IMR-90 (cell line): Measurements from ENCODE around the gene CRYBA1. TPM values are rescaled to one million over a fixed set of nuclear protein-coding genes. Genes with fewer than 3 reads are reported as not detected.

ENCODE experiments used
- ATAC-seq: fragments of 200-7000 bp; cut with Tn5 transposase; 2 replicates; pipeline ENCODE4 v1.9.1; 2020; ENCODE audit warnings: low read depth, mild to moderate bottlenecking, moderate library complexity
- BruUV-seq: library from RNA; stranded (reverse); fragments of 400-500 nt; replicated peaks from 2 replicates; lab custom pipeline; 2021; lab: Mats Ljungman, UMichigan
- CTCF ChIA-PET: fragments of 300-600 bp; formaldehyde crosslinking; extraction: SDS; loops from one replicate; lab custom pipeline; 2021; ENCODE audit warnings: antibody characterized with exemption; lab: Yijun Ruan, JAX
- POLR2A ChIA-PET: fragments of 300-600 bp; sonication (Branson Sonifier 250); formaldehyde crosslinking; loops from one replicate; lab custom pipeline; 2022; ENCODE audit warnings: antibody characterized with exemption; ENCODE audit not compliant: unreplicated experiment; lab: Charles Lee
- DNase-seq: peaks from one replicate; pipeline ENCODE4 v3.0.0; 2013
- H2AFZ ChIP-seq: replicated peaks from 2 replicates; pipeline ENCODE3; 2013; ENCODE audit warnings: low read length, mild to moderate bottlenecking; ENCODE audit not compliant: poor library complexity
- H2AK5ac ChIP-seq: 2 replicates; pipeline ENCODE4 v1.6.1; 2013; ENCODE audit warnings: low read depth, low read length, inconsistent platforms
- H2AK9ac ChIP-seq: replicated peaks from 2 replicates; pipeline ENCODE3; 2013; ENCODE audit warnings: mild to moderate bottlenecking, low read depth, low read length, moderate library complexity; ENCODE audit not compliant: poor library complexity
- H2BK120ac ChIP-seq: 2 replicates; pipeline ENCODE4 v1.6.1; 2013; ENCODE audit warnings: low read depth, low read length, inconsistent platforms
- H2BK15ac ChIP-seq: 3 replicates; pipeline ENCODE4 v1.6.1; 2013; ENCODE audit warnings: low read depth, low read length, inconsistent platforms
- H2BK20ac ChIP-seq: 2 replicates; pipeline ENCODE4 v1.6.1; 2013; ENCODE audit warnings: low read depth, mild to moderate bottlenecking, inconsistent platforms, low read length, moderate library complexity
- H2BK5ac ChIP-seq: 2 replicates; pipeline ENCODE4 v1.6.1; 2013; ENCODE audit warnings: mild to moderate bottlenecking, low read depth, low read length, inconsistent platforms; ENCODE audit not compliant: poor library complexity, severe bottlenecking
- H3K14ac ChIP-seq: replicated peaks from 2 replicates; pipeline ENCODE4 v1.6.1; 2013; ENCODE audit warnings: low read depth, low read length, inconsistent platforms
- H3K18ac ChIP-seq: 2 replicates; pipeline ENCODE4 v1.6.1; 2013; ENCODE audit warnings: low read depth, low read length, control low read depth
- H3K23ac ChIP-seq: 2 replicates; pipeline ENCODE4 v1.6.1; 2013; ENCODE audit warnings: low read depth, low read length, inconsistent platforms
- H3K27ac ChIP-seq: 2 replicates; pipeline ENCODE4 v1.5.1; 2013; ENCODE audit warnings: mild to moderate bottlenecking, control low read depth, low read length; ENCODE audit not compliant: insufficient read depth
- H3K27me3 ChIP-seq: 2 replicates; pipeline ENCODE4 v1.6.1; 2013; ENCODE audit warnings: low read length; ENCODE audit not compliant: control insufficient read depth, insufficient read depth
- H3K36me3 ChIP-seq: 2 replicates; pipeline ENCODE4 v1.6.1; 2013; ENCODE audit warnings: low read length, mixed read lengths; ENCODE audit not compliant: control insufficient read depth, insufficient read depth
- H3K4ac ChIP-seq: 2 replicates; pipeline ENCODE4 v1.6.1; 2013; ENCODE audit warnings: low read depth, low read length, inconsistent platforms
- H3K4me1 ChIP-seq: 2 replicates; pipeline ENCODE4 v1.6.1; 2013; ENCODE audit warnings: low read length, mixed read lengths; ENCODE audit not compliant: control insufficient read depth, insufficient read depth
- H3K4me2 ChIP-seq: 2 replicates; pipeline ENCODE4 v1.6.1; 2013; ENCODE audit warnings: low read depth, mild to moderate bottlenecking, control low read depth, low read length, moderate library complexity
- H3K4me3 ChIP-seq: 2 replicates; pipeline ENCODE4 v1.5.1; 2013; ENCODE audit warnings: low read depth, mild to moderate bottlenecking, control low read depth, low read length, moderate library complexity; ENCODE audit not compliant: insufficient read depth
- H3K56ac ChIP-seq: 2 replicates; pipeline ENCODE4 v1.6.1; 2013; ENCODE audit warnings: low read length, inconsistent platforms; ENCODE audit not compliant: insufficient read depth; ENCODE audit errors: extremely low read depth
- H3K79me1 ChIP-seq, 2 experiments: 2 replicates each; pipeline ENCODE4 v1.6.1; 2013; ENCODE audit warnings: low read length in 2 of 2, inconsistent platforms in 1 of 2, low read depth in 1 of 2
- H3K9ac ChIP-seq: 2 replicates; pipeline ENCODE4 v1.6.1; 2013; ENCODE audit warnings: low read depth, low read length, control low read depth
- H3K9me1 ChIP-seq: 2 replicates; pipeline ENCODE4 v1.6.1; 2013; ENCODE audit warnings: low read length, inconsistent platforms; ENCODE audit not compliant: insufficient read depth
- H3K9me3 ChIP-seq: 2 replicates; pipeline ENCODE4 v1.6.1; 2013; ENCODE audit warnings: low read length; ENCODE audit not compliant: control insufficient read depth, insufficient read depth
- H4K20me1 ChIP-seq: 2 replicates; pipeline ENCODE4 v1.6.1; 2013; ENCODE audit warnings: low read length, inconsistent platforms; ENCODE audit not compliant: insufficient read depth
- H4K5ac ChIP-seq: 2 replicates; pipeline ENCODE4 v1.6.1; 2013; ENCODE audit warnings: mild to moderate bottlenecking, low read depth, low read length, control low read depth
- H4K8ac ChIP-seq, 2 experiments: 2 replicates each; pipeline ENCODE4 v1.6.1; 2013; ENCODE audit warnings: low read depth in 2 of 2, low read length in 2 of 2, control low read depth in 1 of 2, inconsistent platforms in 1 of 2
- H4K91ac ChIP-seq: 2 replicates; pipeline ENCODE4 v1.6.1; 2013; ENCODE audit warnings: low read depth, low read length, inconsistent platforms; ENCODE audit not compliant: insufficient read depth
- BHLHE40 ChIP-seq: fragments of 150-350 bp; IDR thresholded peaks from 2 replicates; pipeline ENCODE4 v1.6.1; 2016; ENCODE audit warnings: mild to moderate bottlenecking, low read depth, low read length
- FOS ChIP-seq: fragments of 150-350 bp; IDR thresholded peaks from 2 replicates; pipeline ENCODE4 v1.6.1; 2016; ENCODE audit warnings: low read depth, low read length
- MAFK ChIP-seq: IDR thresholded peaks from 2 replicates; pipeline ENCODE4 v1.6.1; 2012; ENCODE audit warnings: low read depth, low read length, improper control_type of control experiment
- MAZ ChIP-seq: IDR thresholded peaks from 2 replicates; pipeline ENCODE4 v1.6.1; 2012; ENCODE audit warnings: low read depth, mild to moderate bottlenecking, low read length, improper control_type of control experiment, moderate library complexity, borderline replicate concordance
- MXI1 ChIP-seq: IDR thresholded peaks from 2 replicates; pipeline ENCODE4 v1.6.1; 2012; ENCODE audit warnings: low read depth, mild to moderate bottlenecking, low read length, moderate library complexity, borderline replicate concordance
- NFE2L2 ChIP-seq: fragments of 150-350 bp; IDR thresholded peaks from 2 replicates; pipeline ENCODE4 v1.6.1; 2016; ENCODE audit warnings: low read depth, mild to moderate bottlenecking, low read length
- POLR2A ChIP-seq: IDR thresholded peaks from 2 replicates; pipeline ENCODE4 v1.6.1; 2012; ENCODE audit warnings: mild to moderate bottlenecking, low read depth, low read length
- RAD21 ChIP-seq: IDR thresholded peaks from 2 replicates; pipeline ENCODE4 v1.6.1; 2012; ENCODE audit warnings: low read length, improper control_type of control experiment
- RCOR1 ChIP-seq: IDR thresholded peaks from 2 replicates; pipeline ENCODE4 v1.6.1; 2012; ENCODE audit warnings: mild to moderate bottlenecking, low read length, improper control_type of control experiment; ENCODE audit not compliant: insufficient replicate concordance
- whole genome bisulfite sequencing, 2 experiments: methylation state at CpG; one replicate each; pipeline versions ENCODE4 v1.1.5 to v1.1.7; 2013; ENCODE audit warnings: missing lambda C conversion rate in 2 of 2; ENCODE audit not compliant: insufficient read length in 1 of 2; ENCODE audit errors: extremely low coverage in 2 of 2; 5-methylcytosine and 5-hydroxymethylcytosine counted together
- dilution Hi-C: fragments of 300-500 bp; cut with HindIII; formaldehyde crosslinking; loops from one replicate; pipeline ENCODE4 v1.14.3; 2018; ENCODE audit warnings: low sequenced_read_pairs; ENCODE audit not compliant: unreplicated experiment
- in situ Hi-C: fragments of 300-500 bp; cut with MboI; formaldehyde crosslinking; loops from 3 replicates; pipeline ENCODE4 v1.14.3; 2019; ENCODE audit warnings: low sequenced_read_pairs, inconsistent platforms, mixed read lengths
- intact Hi-C: fragments of 100-400 bp; cut with micrococcal nuclease; formaldehyde crosslinking; loops from 2 replicates; pipeline ENCODE4 v1.10.0; 2022
- polyA plus RNA-seq, 3 experiments: library from polyadenylated mRNA; depleted of rRNA; stranded (reverse); fragments of >200 nt; gene quantifications; 2 replicates each; pipeline ENCODE4 v1.2.3, GENCODE V29; 2012; ENCODE audit warnings: low replicate concordance in 1 of 3
- total RNA-seq: library from RNA; depleted of rRNA; stranded (reverse); fragments of >200 nt; gene quantifications from 2 replicates; pipeline ENCODE4 v1.2.3, GENCODE V29; 2012
- TF ChIP-seq, protein P1 (sequence below): fragments of 150-350 bp; IDR thresholded peaks from 2 replicates; pipeline ENCODE4 v1.6.1; 2016; ENCODE audit warnings: low read depth, mild to moderate bottlenecking, low read length, moderate library complexity, borderline replicate concordance
- TF ChIP-seq, protein P2 (sequence below): fragments of 150-350 bp; IDR thresholded peaks from 2 replicates; pipeline ENCODE4 v1.6.1; 2017; ENCODE audit warnings: mild to moderate bottlenecking, antibody characterized with exemption, low read length, low read depth

The CRYBA1 gene
- total and polyA plus RNA-seq, 2 of the 4 experiments (the other 2 are of a cell fraction) = not detected

DNA sequence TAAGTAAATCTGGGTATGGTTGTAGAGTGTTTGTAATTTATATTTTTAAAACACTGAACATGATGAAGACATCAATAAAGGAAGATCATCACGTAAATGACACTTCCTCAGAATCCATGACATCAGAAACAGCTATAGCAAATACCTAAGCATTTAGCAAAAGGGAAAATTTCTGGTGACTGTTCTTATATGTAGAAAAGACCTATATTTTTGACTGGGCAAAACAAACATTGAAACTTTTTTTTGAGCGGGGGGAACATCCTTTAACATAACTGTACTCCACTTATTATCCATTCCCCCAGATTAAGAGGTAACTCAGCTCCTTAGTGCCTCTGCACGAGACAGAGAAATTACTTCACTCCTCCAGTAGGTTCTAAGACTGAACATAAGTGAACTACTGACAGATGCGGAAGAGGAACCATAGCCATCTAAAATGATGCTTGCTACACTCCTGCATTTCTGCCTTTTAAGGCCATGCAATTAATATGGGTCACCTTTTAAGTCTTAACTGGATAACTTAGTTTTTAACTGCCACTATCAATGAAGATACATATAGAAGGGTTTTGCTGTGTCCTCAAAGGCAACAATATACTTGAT, 9.4 kb downstream of the CRYBA1 start (continued):
- no peak for TF ChIP-seq POLR2A

DNA sequence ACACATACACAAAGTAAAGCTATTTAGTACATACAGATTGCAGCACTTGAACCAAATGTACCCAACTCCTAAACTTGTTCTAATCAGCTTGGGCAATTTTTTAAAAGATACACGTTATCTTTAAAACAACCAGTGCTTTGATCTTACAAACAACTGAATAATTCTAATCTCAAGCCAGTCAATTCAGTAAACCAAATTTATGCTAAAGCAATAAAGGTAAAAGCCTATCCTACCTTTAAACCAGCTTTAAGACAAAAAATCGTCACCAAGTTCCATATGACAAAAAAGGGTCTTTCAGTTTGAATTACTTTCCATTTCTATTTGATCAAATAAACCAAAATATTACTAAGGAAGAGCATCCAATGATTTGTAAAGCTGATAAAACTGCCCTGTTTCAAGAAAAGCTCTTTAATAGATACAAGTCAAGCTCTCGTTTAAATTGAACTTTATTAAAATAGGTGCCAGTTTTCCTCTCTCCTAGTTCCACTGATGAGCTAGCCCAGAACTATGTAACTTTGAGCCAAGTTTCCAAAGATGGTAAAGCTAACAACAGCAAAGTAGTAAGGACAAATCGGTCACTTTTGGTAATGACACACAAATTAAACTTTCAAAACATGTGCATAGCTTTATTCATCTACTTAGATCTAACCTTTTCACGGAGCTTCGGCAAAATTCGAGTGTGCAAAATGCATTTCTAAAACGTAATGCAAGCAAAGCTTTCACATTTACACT, 10.2 kb downstream of the CRYBA1 start:
- peak overlapping the region; percentile 40; the same call in 1 of the 3 replicates for H2BK15ac ChIP-seq
- in situ Hi-C loops = no loop called here
- TF ChIP-seq MAZ = no peak
- no peak for TF ChIP-seq NFE2L2
- no peak for TF ChIP-seq BHLHE40
- TF ChIP-seq, protein P1, sequence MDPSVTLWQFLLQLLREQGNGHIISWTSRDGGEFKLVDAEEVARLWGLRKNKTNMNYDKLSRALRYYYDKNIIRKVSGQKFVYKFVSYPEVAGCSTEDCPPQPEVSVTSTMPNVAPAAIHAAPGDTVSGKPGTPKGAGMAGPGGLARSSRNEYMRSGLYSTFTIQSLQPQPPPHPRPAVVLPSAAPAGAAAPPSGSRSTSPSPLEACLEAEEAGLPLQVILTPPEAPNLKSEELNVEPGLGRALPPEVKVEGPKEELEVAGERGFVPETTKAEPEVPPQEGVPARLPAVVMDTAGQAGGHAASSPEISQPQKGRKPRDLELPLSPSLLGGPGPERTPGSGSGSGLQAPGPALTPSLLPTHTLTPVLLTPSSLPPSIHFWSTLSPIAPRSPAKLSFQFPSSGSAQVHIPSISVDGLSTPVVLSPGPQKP = no peak
- TF ChIP-seq FOS = no peak
- no peak for TF ChIP-seq POLR2A
- TF ChIP-seq, protein P2, sequence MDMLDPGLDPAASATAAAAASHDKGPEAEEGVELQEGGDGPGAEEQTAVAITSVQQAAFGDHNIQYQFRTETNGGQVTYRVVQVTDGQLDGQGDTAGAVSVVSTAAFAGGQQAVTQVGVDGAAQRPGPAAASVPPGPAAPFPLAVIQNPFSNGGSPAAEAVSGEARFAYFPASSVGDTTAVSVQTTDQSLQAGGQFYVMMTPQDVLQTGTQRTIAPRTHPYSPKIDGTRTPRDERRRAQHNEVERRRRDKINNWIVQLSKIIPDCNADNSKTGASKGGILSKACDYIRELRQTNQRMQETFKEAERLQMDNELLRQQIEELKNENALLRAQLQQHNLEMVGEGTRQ = no peak
- TF ChIP-seq MAFK = no peak
- TF ChIP-seq RCOR1 = no peak
- no peak for TF ChIP-seq RAD21
- TF ChIP-seq MXI1 = no peak

More for the DNA sequence above, 10.2 kb downstream of the CRYBA1 start:
- Histone ChIP-seq H3K9me3 (no peaks in the 10 kb centered on the region), H3K9me1 (0 out of 2 replicates have a peak, but pooled peaks cover 2% of the 10 kb centered on the region), H3K9ac (peak overlapping the region; percentile 16; the same call in 1 of the 2 replicates), H3K79me1 (peaks cover 4 to 57% of the 10 kb centered on the region in 2 experiments), H3K4ac (peak overlapping the region; percentile 26; the same call in 1 of the 2 replicates), H2AFZ (no peak overlapping the region), H2AK9ac (no peak overlapping the region), H4K8ac (peak overlapping the region in 1 of 2 experiments; percentile 67; a peak in 2 of 4 replicates), H2BK120ac (peak overlapping the region; percentile 55; the same call in 1 of the 2 replicates), H3K27me3 (no peaks in the 10 kb centered on the region), H3K4me2 (peak overlapping the region; percentile 94), H4K20me1 (peaks cover 10% of the 10 kb centered on the region; the same call in 1 of the 2 replicates), H3K14ac (peak overlapping the region; percentile 16; the same call in 1 of the 2 replicates), H4K5ac (peak overlapping the region; percentile 27; the same call in 1 of the 2 replicates), H3K18ac (peak overlapping the region; percentile 73), H3K56ac (peak overlapping the region; percentile 35; the same call in 1 of the 2 replicates), H2BK5ac (peak overlapping the region; percentile 98), H4K91ac (no peak overlapping the region; the same call in 1 of the 2 replicates), H2AK5ac (no peak overlapping the region; the same call in 1 of the 2 replicates), H3K36me3 (peaks cover 6% of the 10 kb centered on the region), H3K23ac (peak overlapping the region; percentile 64; the same call in 1 of the 2 replicates), H3K27ac (peak overlapping the region; percentile 66; the same call in 1 of the 2 replicates), H3K4me1 (peaks cover 10% of the 10 kb centered on the region), H2BK20ac (no peak overlapping the region), H3K4me3 (peak overlapping the region; percentile 25; the same call in 1 of the 2 replicates)
- ATAC-seq (peak; percentile 48), DNase-seq (peak; percentile 53)
- CTCF ChIA-PET = interaction anchor here (0.6 to 3.5 kb wide), 6 partner anchors 16 to 530 kb away, joined by 3 to 15 read pairs (median 4); no protein-coding TSS in a partner anchor
- no CpG with 5 or more reads among the region's 8 CpGs for WGBS, 2 experiments
- dilution Hi-C loops = no loop called here
- intact Hi-C loops = no loop called here
- BruUV-seq = no TSS peak
- POLR2A ChIA-PET = interaction anchor here (0.6 to 0.7 kb wide), 3 partner anchors 34 to 399 kb away, joined by 3 to 4 read pairs (median 3); no protein-coding TSS in a partner anchor
